GM12872 (cell line): ENCODE data around the gene MTCL1.

Experiments
- CTCF ChIP-seq: IDR thresholded peaks from 3 replicates; pipeline ENCODE4 v1.5.1; 2011; ENCODE audit warnings: low read depth, mild to moderate bottlenecking, low read length, moderate library complexity; ENCODE audit not compliant: insufficient read depth

The MTCL1 gene

GRCh38 chr18:8779251-8779650 is 73.9 kb downstream of the MTCL1 start:
- TF ChIP-seq CTCF = no peak

- no peak for TF ChIP-seq CTCF
Observed at GRCh38 chr18:8780227-8780626, 74.9 kb downstream of the MTCL1 start.

GRCh38 chr18:8781671-8782070 is 76.3 kb downstream of the MTCL1 start:
- TF ChIP-seq CTCF = no peak

- TF ChIP-seq CTCF = no peak
Observed at GRCh38 chr18:8783335-8783993, 78.1 kb downstream of the MTCL1 start.

GRCh38 chr18:8783994-8784530 is 78.7 kb downstream of the MTCL1 start:
- TF ChIP-seq CTCF = no peak

- TF ChIP-seq CTCF = no peak
Observed at GRCh38 chr18:8785261-8785660, 79.9 kb downstream of the MTCL1 start.

- TF ChIP-seq CTCF = no peak
Observed at GRCh38 chr18:8785855-8786482, 80.6 kb downstream of the MTCL1 start.
